ENCODE data around the gene SNTG2. TPM values are rescaled to one million over a fixed set of nuclear protein-coding genes. Genes with fewer than 3 reads are reported as not detected.

The SNTG2 gene
- total RNA-seq, 4 donors from 2014 or later, result 1.7 to 5.9 (median 2.0) TPM; not detected in 1

- intact Hi-C loops (cut with DNase I), result no loop called here
- Histone ChIP-seq H3K4me1 (no peaks in the 10 kb centered on the region), H3K9me3 (peaks cover 0 to 9% (median 3%) of the 10 kb centered on the region in 3 donors), H3K4me3 (no peak overlapping the region), H3K36me3 (no peaks in the 10 kb centered on the region), H3K27me3 (peaks cover 0 to 23% (median 0%) of the 10 kb centered on the region in 4 donors), H3K27ac (no peak overlapping the region)
- WGBS, 2 donors, result 75 to 80% methylated on average over 10 of the region's 10 CpGs
- no peak for DNase-seq
- TF ChIP-seq POLR2A (IDR thresholded peaks at IDR 0.05), result no peak
- TF ChIP-seq, protein P1, sequence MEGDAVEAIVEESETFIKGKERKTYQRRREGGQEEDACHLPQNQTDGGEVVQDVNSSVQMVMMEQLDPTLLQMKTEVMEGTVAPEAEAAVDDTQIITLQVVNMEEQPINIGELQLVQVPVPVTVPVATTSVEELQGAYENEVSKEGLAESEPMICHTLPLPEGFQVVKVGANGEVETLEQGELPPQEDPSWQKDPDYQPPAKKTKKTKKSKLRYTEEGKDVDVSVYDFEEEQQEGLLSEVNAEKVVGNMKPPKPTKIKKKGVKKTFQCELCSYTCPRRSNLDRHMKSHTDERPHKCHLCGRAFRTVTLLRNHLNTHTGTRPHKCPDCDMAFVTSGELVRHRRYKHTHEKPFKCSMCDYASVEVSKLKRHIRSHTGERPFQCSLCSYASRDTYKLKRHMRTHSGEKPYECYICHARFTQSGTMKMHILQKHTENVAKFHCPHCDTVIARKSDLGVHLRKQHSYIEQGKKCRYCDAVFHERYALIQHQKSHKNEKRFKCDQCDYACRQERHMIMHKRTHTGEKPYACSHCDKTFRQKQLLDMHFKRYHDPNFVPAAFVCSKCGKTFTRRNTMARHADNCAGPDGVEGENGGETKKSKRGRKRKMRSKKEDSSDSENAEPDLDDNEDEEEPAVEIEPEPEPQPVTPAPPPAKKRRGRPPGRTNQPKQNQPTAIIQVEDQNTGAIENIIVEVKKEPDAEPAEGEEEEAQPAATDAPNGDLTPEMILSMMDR (IDR thresholded peaks at IDR 0.05), result no peak
Measured at GRCh38 chr2:942775-943460, 7.7 kb upstream of the SNTG2 start.

GRCh38 chr2:943461-943797, 7.2 kb upstream of the SNTG2 start:
- no peak for DNase-seq
- intact Hi-C loops (cut with DNase I), result no loop called here
- peaks cover 0 to 9% (median 3%) of the 10 kb centered on the region in 3 donors for H3K9me3 ChIP-seq
- H3K4me3 ChIP-seq, result no peak overlapping the region
- H3K27me3 ChIP-seq, result peaks cover 0 to 28% (median 0%) of the 10 kb centered on the region in 4 donors
- WGBS, 2 donors, result 91 to 93% methylated on average over 4 to 5 of the region's 6 CpGs
- no peaks in the 10 kb centered on the region for H3K4me1 ChIP-seq
- H3K36me3 ChIP-seq, result no peaks in the 10 kb centered on the region
- TF ChIP-seq POLR2A (IDR thresholded peaks at IDR 0.05), result no peak
- TF ChIP-seq, protein P1 (IDR thresholded peaks at IDR 0.05), result no peak
- no peak overlapping the region for H3K27ac ChIP-seq

GRCh38 chr2:943821-944220, 6.8 kb upstream of the SNTG2 start:
- peaks cover 0 to 32% (median 0%) of the 10 kb centered on the region in 4 donors for H3K27me3 ChIP-seq
- H3K4me3 ChIP-seq, result no peak overlapping the region
- DNase-seq, result no peak
- no peak overlapping the region for H3K27ac ChIP-seq
- no peaks in the 10 kb centered on the region for H3K4me1 ChIP-seq
- H3K9me3 ChIP-seq, result peaks cover 0 to 9% (median 3%) of the 10 kb centered on the region in 3 donors
- TF ChIP-seq POLR2A (IDR thresholded peaks at IDR 0.05), result no peak
- TF ChIP-seq, protein P1 (IDR thresholded peaks at IDR 0.05), result no peak
- H3K36me3 ChIP-seq, result no peaks in the 10 kb centered on the region
- WGBS, 2 donors, result 67 to 71% methylated on average over 1 to 3 of the region's 3 CpGs
- intact Hi-C loops (cut with DNase I), result no loop called here

GRCh38 chr2:944693-945092, 6.0 kb upstream of the SNTG2 start:
- TF ChIP-seq POLR2A (IDR thresholded peaks at IDR 0.05), result no peak
- TF ChIP-seq, protein P1 (IDR thresholded peaks at IDR 0.05), result no peak
- H3K36me3 ChIP-seq, result no peaks in the 10 kb centered on the region
- H3K27ac ChIP-seq, result no peak overlapping the region
- peaks cover 0 to 5% (median 3%) of the 10 kb centered on the region in 3 donors for H3K4me1 ChIP-seq
- peaks cover 0 to 40% (median 3%) of the 10 kb centered on the region in 4 donors for H3K27me3 ChIP-seq
- intact Hi-C loops (cut with DNase I), result no loop called here
- H3K9me3 ChIP-seq, result peaks cover 0 to 9% (median 3%) of the 10 kb centered on the region in 3 donors
- no peak for DNase-seq
- H3K4me3 ChIP-seq, result no peak overlapping the region

DNA sequence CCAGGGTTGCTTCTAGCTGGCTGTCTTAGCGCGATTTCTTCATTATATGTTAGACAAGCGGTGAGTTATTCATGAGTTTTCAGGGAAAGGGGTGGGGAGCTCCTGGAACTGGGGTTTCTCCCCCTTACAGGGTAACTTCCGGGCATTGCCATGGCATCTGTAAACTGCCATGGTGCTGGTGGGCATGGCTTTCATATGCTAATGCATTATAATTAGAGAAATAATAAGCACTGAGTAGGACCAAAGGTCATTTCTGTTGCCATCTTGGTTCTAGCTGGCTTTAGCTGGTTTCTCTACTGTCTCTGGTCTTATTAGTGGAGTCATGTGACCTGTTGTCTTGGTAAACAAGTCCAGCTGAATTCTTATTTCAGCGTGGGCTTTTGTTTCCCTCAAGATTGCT, 5.5 kb upstream of the SNTG2 start:
- intact Hi-C loops (cut with DNase I), result no loop called here
- no peak overlapping the region for H3K4me3 ChIP-seq
- peaks cover 0 to 9% (median 3%) of the 10 kb centered on the region in 3 donors for H3K9me3 ChIP-seq
- H3K36me3 ChIP-seq, result no peaks in the 10 kb centered on the region
- peaks cover 4 to 9% (median 7%) of the 10 kb centered on the region in 3 donors for H3K4me1 ChIP-seq
- no peak overlapping the region for H3K27ac ChIP-seq
- TF ChIP-seq, protein P1 (IDR thresholded peaks at IDR 0.05), result no peak
- no peak for TF ChIP-seq POLR2A (IDR thresholded peaks at IDR 0.05)
- WGBS, 2 donors, result 87 to 88% methylated on average over 5 of the region's 5 CpGs
- DNase-seq, result no peak
- H3K27me3 ChIP-seq, result peaks cover 0 to 45% (median 6%) of the 10 kb centered on the region in 4 donors

Data from esophagus squamous epithelium (tissue), 5 donors.